ENCODE results near the gene CD93. TPM values are rescaled to one million over a fixed set of nuclear protein-coding genes. Genes with fewer than 3 reads are reported as not detected.

CD93 gene
- total RNA-seq, 2 donors from 2014 or later: 13.7 to 16.8 TPM

- Mint-ChIP-seq H3K4me1 (ENCODE audit: low read depth in 2 of 2) (peaks cover 0 to 16% of the 10 kb centered on the region in 2 donors), H3K36me3 (peaks cover 6% of the 10 kb centered on the region), H3K9me3 (no peaks in the 10 kb centered on the region), H3K27ac (no peak overlapping the region), H3K4me3 (peak overlapping the region; percentile 43), H3K27me3 (peaks cover 43 to 59% of the 10 kb centered on the region in 2 donors)
- DNase-seq (ENCODE audit: low spot score): no peak
- no peak for ATAC-seq
These were observed 39.0 kb downstream of the CD93 start for GRCh38 chr20:23047001-23047737.

DNA sequence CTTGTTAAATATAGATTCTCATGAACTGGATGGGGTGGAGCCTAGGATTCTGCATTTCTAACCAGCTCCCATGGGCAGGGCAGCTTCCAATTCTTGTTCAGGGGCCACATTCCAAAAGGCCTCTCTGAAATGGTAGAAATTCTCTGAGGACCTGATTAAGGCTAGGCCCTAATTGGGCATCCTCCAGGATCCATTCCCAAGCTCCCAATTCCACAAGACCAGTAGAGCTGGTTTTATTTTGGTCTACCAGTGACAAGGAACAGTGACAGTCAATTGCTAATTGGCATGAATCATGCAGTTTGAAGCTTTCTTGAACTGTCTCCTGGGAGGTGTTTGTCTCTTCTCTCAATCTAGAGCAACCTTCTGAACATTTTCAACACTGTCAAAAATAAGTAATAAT, 39.7 kb downstream of the CD93 start:
- peaks cover 0 to 15% of the 10 kb centered on the region in 2 donors for H3K4me1 Mint-ChIP-seq (ENCODE audit: low read depth in 2 of 2)
- H3K4me3 Mint-ChIP-seq: no peak overlapping the region
- no peak for ATAC-seq
- H3K9me3 Mint-ChIP-seq: no peaks in the 10 kb centered on the region
- no peak overlapping the region for H3K27ac Mint-ChIP-seq
- DNase-seq (ENCODE audit: low spot score): no peak
- peaks cover 6% of the 10 kb centered on the region for H3K36me3 Mint-ChIP-seq
- H3K27me3 Mint-ChIP-seq: peaks cover 44 to 58% of the 10 kb centered on the region in 2 donors

DNA sequence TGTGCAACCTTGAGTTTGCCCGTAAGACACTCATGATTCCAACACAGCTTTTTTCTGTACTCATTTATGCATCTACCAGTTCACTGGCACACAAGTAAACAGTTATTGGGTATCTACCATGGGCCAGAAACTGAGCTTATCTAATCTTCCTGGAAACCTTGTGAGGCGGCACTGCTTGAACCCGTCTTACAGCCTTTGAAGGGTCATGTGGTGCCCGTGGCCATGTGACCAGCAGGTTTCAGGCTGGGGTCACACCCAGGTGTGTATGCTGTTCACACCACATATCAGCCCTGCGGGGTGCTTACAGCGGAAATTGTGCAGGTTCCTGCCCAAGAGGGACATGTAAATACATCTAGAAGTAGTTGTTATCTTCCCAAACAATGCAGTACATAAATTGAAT, 42.7 kb downstream of the CD93 start:
- Mint-ChIP-seq H3K4me1 (ENCODE audit: low read depth in 2 of 2) (peaks cover 0 to 4% of the 10 kb centered on the region in 2 donors), H3K36me3 (peaks cover 6% of the 10 kb centered on the region), H3K9me3 (no peaks in the 10 kb centered on the region), H3K4me3 (no peak overlapping the region), H3K27ac (no peak overlapping the region), H3K27me3 (peaks cover 44 to 65% of the 10 kb centered on the region in 2 donors)
- ATAC-seq: no peak
- no peak for DNase-seq (ENCODE audit: low spot score)

DNA sequence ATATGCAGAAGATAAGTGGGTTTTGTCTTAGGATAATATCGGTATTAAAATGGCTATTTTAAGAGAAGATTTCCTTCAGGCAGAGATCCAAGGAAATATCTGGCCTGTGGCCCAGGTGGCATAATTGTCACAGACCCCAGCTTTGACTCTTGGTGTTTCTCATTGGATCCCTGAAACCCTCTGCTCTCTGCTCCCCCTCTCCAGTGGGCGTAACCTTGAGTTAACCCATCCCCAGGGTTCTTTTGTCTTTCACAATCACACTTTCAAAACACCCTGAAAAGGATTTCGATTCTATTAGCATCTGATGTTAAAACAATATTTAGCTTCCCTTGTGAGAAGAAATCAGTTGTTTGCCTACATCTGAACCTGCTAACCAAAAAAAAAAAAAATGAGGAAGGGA, 43.9 kb downstream of the CD93 start:
- Mint-ChIP-seq H3K27ac (no peak overlapping the region), H3K27me3 (peaks cover 40 to 68% of the 10 kb centered on the region in 2 donors), H3K4me1 (ENCODE audit: low read depth in 2 of 2) (peaks cover 0 to 4% of the 10 kb centered on the region in 2 donors), H3K9me3 (no peaks in the 10 kb centered on the region), H3K36me3 (peaks cover 6% of the 10 kb centered on the region), H3K4me3 (no peak overlapping the region)
- no peak for DNase-seq (ENCODE audit: low spot score)
- no peak for ATAC-seq

- Mint-ChIP-seq H3K27me3 (peaks cover 35 to 60% of the 10 kb centered on the region in 2 donors), H3K9me3 (no peaks in the 10 kb centered on the region), H3K27ac (no peak overlapping the region), H3K36me3 (no peaks in the 10 kb centered on the region), H3K4me3 (no peak overlapping the region), H3K4me1 (ENCODE audit: low read depth in 2 of 2) (no peaks in the 10 kb centered on the region)
- no peak for DNase-seq (ENCODE audit: low spot score)
- no peak for ATAC-seq
These were observed 46.1 kb downstream of the CD93 start for GRCh38 chr20:23039885-23040508.

DNA sequence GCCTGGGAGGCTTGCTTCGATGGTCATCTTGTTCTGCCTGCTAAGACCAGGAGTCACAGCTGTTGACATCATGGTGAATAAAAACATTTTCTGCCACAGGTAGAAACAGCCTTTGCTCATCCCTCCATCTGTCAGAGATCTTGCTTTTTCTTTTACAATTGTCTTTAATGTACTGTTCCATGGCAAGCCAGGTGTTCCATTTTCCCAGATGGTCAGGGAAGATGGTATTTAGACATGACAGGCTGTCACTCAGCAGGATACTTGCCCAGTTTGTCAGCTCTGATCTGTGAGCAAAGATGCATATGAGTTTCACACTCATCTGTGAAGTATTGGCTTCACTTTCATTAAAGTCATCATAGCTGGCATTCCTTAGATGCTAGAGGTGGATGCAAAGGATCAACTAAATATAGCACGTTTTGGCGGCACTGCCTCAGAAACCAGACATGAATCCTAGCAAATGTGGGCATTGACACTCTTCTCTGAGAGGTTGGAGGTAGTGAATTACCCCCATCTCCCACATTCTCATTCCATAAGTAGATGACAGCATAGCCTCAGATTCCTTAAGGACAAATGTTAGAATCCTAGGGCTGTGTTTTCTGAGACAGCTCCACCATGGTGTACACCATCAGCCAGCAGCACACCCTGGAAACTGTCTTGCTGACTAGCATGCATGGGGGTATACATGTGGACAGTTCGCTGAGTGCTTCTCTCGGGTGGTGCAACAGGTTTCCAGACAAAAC, 46.8 kb downstream of the CD93 start:
- no peaks in the 10 kb centered on the region for H3K4me1 Mint-ChIP-seq (ENCODE audit: low read depth in 2 of 2)
- H3K27me3 Mint-ChIP-seq: peaks cover 33 to 55% of the 10 kb centered on the region in 2 donors
- no peaks in the 10 kb centered on the region for H3K36me3 Mint-ChIP-seq
- H3K4me3 Mint-ChIP-seq: no peak overlapping the region
- H3K9me3 Mint-ChIP-seq: no peaks in the 10 kb centered on the region
- H3K27ac Mint-ChIP-seq: no peak overlapping the region
- ATAC-seq (no peak), DNase-seq (ENCODE audit: low spot score) (no peak)

GRCh38 chr20:23037017-23037481, 49.1 kb downstream of the CD93 start:
- Mint-ChIP-seq H3K4me1 (ENCODE audit: low read depth in 2 of 2) (no peaks in the 10 kb centered on the region), H3K27ac (no peak overlapping the region), H3K36me3 (no peaks in the 10 kb centered on the region), H3K27me3 (peaks cover 28 to 47% of the 10 kb centered on the region in 2 donors), H3K4me3 (no peak overlapping the region), H3K9me3 (no peaks in the 10 kb centered on the region)
- ATAC-seq: no peak
- DNase-seq (ENCODE audit: low spot score): no peak

DNA sequence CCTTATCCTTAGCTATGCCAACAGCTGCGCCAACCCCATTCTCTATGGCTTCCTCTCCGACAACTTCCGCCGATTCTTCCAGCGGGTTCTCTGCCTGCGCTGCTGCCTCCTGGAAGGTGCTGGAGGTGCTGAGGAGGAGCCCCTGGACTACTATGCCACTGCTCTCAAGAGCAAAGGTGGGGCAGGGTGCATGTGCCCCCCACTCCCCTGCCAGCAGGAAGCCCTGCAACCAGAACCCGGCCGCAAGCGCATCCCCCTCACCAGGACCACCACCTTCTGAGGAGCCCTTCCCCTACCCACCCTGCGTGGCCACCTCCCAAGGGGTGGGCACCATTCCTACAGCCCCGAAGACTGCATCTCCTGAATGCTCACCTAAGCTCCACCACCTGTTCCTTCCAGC, 49.8 kb downstream of the CD93 start:
- H3K9me3 Mint-ChIP-seq: no peaks in the 10 kb centered on the region
- ATAC-seq: no peak
- DNase-seq (ENCODE audit: low spot score): no peak
- no peak overlapping the region for H3K4me3 Mint-ChIP-seq
- no peaks in the 10 kb centered on the region for H3K4me1 Mint-ChIP-seq (ENCODE audit: low read depth in 2 of 2)
- peaks cover 25 to 40% of the 10 kb centered on the region in 2 donors for H3K27me3 Mint-ChIP-seq
- no peak overlapping the region for H3K27ac Mint-ChIP-seq
- H3K36me3 Mint-ChIP-seq: no peaks in the 10 kb centered on the region

GRCh38 chr20:23035731-23036130, 50.4 kb downstream of the CD93 start:
- Mint-ChIP-seq H3K9me3 (no peaks in the 10 kb centered on the region), H3K27ac (no peak overlapping the region), H3K27me3 (peaks cover 24 to 39% of the 10 kb centered on the region in 2 donors), H3K36me3 (no peaks in the 10 kb centered on the region), H3K4me1 (ENCODE audit: low read depth in 2 of 2) (no peaks in the 10 kb centered on the region), H3K4me3 (no peak overlapping the region)
- DNase-seq (ENCODE audit: low spot score) (no peak), ATAC-seq (no peak)

DNA sequence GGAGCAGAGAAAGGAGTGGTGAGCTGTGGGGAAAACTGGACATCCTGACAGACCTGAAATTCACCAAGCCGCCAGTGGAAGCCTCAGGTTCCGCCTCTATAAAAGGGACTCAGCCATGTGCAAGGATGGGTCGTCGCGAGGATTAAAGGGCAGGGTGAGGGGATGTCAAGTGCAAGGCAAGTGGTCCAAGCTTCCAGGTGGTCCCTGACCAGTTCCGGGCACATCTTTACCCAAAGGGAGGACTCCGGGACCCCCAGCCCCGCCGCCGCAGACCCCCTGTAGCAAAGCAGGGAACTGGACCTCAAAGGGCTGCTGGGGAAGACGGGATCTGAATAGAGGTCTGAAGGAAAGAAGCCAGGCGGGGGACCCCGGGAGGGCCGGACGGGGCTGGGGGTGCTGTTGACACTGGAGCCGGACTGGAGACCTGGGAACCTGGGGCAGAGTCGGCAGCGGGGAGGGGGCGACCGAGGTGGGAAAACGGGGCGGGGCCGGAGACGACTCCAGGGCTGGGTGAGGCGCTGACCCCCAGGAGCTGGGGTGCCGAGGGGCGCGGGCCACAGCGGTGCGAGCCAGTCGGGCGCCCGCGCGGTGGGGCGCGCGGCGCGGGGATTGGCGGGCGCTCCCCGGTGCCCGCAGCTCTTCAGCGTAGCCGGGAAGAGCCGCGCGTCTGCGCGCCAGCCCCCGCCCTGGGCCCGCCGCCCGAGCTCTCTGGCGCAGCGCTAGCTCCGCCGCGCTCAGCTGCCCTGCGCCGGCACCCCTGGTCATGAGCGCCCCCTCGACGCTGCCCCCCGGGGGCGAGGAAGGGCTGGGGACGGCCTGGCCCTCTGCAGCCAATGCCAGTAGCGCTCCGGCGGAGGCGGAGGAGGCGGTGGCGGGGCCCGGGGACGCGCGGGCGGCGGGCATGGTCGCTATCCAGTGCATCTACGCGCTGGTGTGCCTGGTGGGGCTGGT, 51.1 kb downstream of the CD93 start, which contains the start of gene SSTR4:
Gene SSTR4, plus strand, starts transcription at position 592 of the 951 bp plus-strand sequence. Its CDS starts 172 bp downstream, at position 764.
- Mint-ChIP-seq H3K9me3 (no peaks in the 10 kb centered on the region), H3K27me3 (peaks cover 18 to 32% of the 10 kb centered on the region in 2 donors), H3K36me3 (no peaks in the 10 kb centered on the region), H3K4me3 (no peak within 1 kb of the TSS), H3K4me1 (ENCODE audit: low read depth in 2 of 2) (no peaks in the 10 kb centered on the region), H3K27ac (no peak within 1 kb of the TSS)
- ATAC-seq (no peak), DNase-seq (ENCODE audit: low spot score) (no peak)

- no peak overlapping the region for H3K4me3 Mint-ChIP-seq
- ATAC-seq (no peak), DNase-seq (ENCODE audit: low spot score) (no peak)
- no peaks in the 10 kb centered on the region for H3K9me3 Mint-ChIP-seq
- peaks cover 14 to 29% of the 10 kb centered on the region in 2 donors for H3K27me3 Mint-ChIP-seq
- H3K36me3 Mint-ChIP-seq: no peaks in the 10 kb centered on the region
- H3K4me1 Mint-ChIP-seq (ENCODE audit: low read depth in 2 of 2): no peaks in the 10 kb centered on the region
- no peak overlapping the region for H3K27ac Mint-ChIP-seq
These were observed 52.2 kb downstream of the CD93 start for GRCh38 chr20:23033918-23034317.

DNA sequence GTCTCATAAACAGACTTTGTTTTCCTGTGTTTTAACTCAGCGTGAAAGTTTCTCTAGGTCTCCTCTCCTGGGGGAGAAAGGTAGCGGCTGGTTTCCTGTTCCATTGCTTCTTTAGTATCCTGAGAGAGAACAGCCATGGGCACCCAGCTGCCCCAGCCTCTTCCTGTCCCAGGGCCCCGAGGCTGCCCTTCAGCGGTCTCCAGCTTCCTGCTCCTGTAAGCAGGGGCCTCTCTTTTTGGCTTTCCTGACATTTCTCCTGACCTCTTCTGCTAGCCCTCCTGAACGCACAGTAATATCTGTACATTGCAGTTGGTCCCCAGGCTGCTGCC, 53.4 kb downstream of the CD93 start:
- ATAC-seq (no peak), DNase-seq (ENCODE audit: low spot score) (no peak)
- H3K27ac Mint-ChIP-seq: no peak overlapping the region
- no peaks in the 10 kb centered on the region for H3K4me1 Mint-ChIP-seq (ENCODE audit: low read depth in 2 of 2)
- H3K4me3 Mint-ChIP-seq: no peak overlapping the region
- H3K36me3 Mint-ChIP-seq: no peaks in the 10 kb centered on the region
- H3K9me3 Mint-ChIP-seq: no peaks in the 10 kb centered on the region
- peaks cover 14 to 24% of the 10 kb centered on the region in 2 donors for H3K27me3 Mint-ChIP-seq

DNA sequence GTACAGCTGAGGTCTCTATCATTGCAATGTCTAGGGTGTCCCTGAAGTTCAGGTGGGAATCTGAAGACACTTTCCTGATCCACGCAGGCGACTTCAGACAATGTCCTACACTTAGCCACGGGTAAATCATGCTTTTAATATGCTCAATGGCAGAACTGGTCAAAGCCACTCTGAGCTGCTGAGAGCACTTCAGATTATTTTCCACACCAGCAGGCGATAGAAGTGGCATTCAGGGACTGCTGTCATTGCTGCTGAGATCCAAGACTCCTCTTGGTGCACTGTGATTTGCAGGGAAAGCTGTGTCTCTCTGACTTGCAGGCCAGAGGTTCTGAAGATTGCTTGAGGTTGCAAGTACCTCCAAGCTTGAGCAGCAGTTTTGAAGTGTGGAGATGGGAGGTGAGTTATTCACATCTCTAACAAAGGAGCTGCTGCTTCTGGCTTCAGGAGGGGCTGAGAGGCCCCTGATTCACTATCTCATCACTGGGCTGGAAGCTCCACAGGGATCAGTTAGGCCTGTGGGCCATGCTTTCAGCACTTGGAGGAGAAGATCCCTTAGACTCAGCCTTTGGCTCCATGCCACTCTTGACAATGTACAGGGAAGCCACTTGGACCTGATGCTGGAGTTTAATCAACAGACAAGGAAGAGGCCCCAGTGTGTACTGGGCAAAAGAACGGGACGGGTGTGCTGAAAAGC, 53.9 kb downstream of the CD93 start:
- H3K27me3 Mint-ChIP-seq: peaks cover 13 to 19% of the 10 kb centered on the region in 2 donors
- no peak overlapping the region for H3K27ac Mint-ChIP-seq
- no peaks in the 10 kb centered on the region for H3K9me3 Mint-ChIP-seq
- H3K36me3 Mint-ChIP-seq: no peaks in the 10 kb centered on the region
- H3K4me3 Mint-ChIP-seq: no peak overlapping the region
- no peaks in the 10 kb centered on the region for H3K4me1 Mint-ChIP-seq (ENCODE audit: low read depth in 2 of 2)
- ATAC-seq (no peak), DNase-seq (ENCODE audit: low spot score) (no peak)
